NCI-H146 treated with DMSO at 0.1 percent for 48 hours (cell line): Measurements from ENCODE around the gene ELF4.

Source experiments
- DNase-seq: peaks from one replicate; lab custom pipeline; 2025; ENCODE audit not compliant: unreplicated experiment; lab: John Stamatoyannopoulos, UW

Gene ELF4

GRCh38 chrX:130051176-130051845 is 59.0 kb downstream of the ELF4 start:
- no peak for DNase-seq

GRCh38 chrX:130049821-130050220 is 60.5 kb downstream of the ELF4 start:
- no peak for DNase-seq

DNA sequence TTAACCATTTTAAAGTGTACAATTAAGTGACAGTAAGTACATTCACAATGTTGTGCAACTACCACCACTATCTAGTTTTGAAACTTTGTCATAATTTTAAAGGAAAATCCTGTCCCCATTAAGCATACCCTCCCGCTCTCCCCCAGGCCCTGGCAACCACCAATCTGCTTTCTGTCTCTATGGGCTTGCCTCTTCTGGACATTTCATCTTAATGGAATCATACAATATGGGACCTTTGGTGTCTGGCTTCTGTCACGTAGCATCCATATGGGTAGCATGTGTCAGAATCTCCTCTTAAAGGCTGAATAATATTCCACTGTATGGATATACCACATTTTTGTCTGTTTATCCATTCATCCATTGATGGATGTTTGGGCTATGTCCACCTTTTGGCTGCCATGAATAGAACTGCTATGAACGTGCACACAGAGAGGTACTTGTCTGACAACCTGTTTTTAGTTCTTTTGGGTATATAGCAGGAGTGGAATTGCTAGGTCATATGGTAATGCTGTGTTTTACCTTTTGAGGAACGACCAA is 61.5 kb downstream of the ELF4 start:
- no peak for DNase-seq

- no peak for DNase-seq
Observed at GRCh38 chrX:130047416-130047815, 62.9 kb downstream of the ELF4 start.

- no peak for DNase-seq
Observed at GRCh38 chrX:130039847-130040246, 70.5 kb downstream of the ELF4 start.

DNA sequence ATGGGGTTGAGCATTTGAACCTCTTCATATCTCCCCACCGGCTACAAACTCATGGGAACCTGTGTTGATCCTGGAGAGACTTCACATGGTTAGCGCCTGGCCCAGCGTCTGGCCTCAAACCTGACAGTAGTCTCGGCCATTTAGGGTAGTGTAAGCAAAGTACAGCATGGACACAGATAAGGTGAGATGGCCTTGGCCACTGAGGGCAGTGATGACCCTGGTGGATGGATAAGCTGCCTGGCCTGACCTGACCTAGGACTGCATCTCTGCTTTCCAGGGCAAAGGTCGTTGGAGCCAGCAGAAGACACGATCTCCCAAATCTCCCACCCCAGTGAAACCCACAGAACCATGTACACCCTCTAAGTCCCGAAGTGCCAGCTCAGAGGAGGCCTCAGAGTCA is 76.1 kb downstream of the ELF4 start:
- DNase-seq, result no peak

GRCh38 chrX:130032552-130032951 is 77.7 kb downstream of the ELF4 start:
- DNase-seq, result no peak

- no peak for DNase-seq
Observed at GRCh38 chrX:130030826-130031225, 79.5 kb downstream of the ELF4 start.

DNA sequence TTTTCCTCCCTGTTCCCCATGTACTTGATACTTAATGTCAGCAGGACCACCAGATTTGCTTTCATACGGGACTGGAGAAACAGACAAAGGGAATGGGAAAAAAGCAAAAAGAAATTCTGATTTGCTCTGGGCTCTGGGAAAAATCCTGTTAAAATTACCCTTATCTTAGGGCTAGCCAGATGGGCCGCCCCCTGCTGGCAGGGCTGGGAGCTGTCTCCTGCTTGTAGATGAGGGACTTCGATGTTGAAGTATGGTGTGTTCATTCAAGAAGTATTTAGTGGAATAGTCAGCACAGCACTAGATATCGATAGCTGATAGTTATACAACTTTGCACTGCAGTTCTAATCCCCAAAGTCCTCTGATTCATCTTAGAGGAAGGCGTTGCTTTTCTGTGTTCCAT is 82.1 kb downstream of the ELF4 start:
- DNase-seq, result no peak

GRCh38 chrX:130027569-130027968 is 82.7 kb downstream of the ELF4 start:
- no peak for DNase-seq

GRCh38 chrX:130025256-130025655 is 85.0 kb downstream of the ELF4 start:
- no peak for DNase-seq

DNA sequence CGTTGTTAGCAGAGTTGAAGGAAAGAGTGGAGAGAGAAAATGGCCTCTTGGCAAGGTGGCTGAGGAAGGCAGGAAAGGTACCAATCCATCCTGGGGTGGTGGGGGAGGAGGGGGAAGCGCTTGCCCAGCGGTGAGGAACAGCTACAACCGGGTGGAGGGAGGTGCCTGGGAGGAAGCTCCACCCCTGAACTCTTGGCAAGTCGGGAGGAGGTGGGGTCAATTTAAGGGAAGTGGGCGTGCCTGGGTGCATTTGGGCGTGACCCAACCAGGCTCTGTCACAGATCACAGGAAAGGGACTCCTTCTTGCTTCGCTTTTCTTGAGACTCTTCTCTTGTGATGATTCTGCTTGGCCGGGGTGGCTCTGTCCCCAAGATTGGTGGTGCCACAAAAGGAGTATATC is 86.2 kb downstream of the ELF4 start:
- no peak for DNase-seq

- DNase-seq, result no peak
Observed at GRCh38 chrX:130020661-130021324, 89.5 kb downstream of the ELF4 start.

DNA sequence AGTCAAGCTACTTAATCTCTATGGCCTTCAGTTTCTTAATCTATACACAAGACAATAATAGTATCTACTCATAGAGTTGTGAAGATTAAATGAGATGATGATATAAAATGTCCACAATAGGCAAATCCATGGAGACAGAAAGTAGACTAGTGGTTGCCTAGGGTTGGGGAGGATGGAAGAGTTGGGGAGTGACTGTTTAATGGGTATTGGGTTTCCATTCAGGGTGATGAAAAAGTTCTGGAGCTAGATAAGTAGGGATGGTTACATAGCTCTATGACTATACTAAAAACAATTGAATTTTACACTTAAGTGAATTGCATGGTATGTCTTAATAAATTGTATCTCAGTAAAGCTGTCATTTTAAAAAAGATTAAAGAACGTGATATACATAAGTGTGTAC is 92.2 kb downstream of the ELF4 start:
- DNase-seq, result no peak

DNA sequence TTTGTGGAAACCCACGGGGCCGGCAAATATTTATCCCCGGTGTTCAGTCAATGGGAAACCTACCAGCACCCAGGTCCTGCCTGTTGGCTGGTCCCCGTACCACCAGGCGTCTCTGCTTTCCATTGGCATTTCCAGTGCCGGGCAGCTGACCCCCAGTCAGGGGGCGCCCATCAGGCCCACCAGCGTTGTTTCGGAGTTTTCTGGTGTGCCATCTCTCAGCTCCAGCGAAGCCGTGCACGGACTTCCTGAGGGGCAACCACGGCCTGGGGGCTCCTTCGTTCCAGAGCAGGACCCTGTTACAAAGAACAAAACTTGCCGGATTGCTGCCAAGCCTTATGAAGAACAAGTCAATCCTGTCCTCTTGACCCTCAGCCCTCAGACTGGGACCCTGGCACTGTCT is 95.1 kb downstream of the ELF4 start:
- no peak for DNase-seq
